Measurements from ENCODE around the gene FFAR1.

DNA sequence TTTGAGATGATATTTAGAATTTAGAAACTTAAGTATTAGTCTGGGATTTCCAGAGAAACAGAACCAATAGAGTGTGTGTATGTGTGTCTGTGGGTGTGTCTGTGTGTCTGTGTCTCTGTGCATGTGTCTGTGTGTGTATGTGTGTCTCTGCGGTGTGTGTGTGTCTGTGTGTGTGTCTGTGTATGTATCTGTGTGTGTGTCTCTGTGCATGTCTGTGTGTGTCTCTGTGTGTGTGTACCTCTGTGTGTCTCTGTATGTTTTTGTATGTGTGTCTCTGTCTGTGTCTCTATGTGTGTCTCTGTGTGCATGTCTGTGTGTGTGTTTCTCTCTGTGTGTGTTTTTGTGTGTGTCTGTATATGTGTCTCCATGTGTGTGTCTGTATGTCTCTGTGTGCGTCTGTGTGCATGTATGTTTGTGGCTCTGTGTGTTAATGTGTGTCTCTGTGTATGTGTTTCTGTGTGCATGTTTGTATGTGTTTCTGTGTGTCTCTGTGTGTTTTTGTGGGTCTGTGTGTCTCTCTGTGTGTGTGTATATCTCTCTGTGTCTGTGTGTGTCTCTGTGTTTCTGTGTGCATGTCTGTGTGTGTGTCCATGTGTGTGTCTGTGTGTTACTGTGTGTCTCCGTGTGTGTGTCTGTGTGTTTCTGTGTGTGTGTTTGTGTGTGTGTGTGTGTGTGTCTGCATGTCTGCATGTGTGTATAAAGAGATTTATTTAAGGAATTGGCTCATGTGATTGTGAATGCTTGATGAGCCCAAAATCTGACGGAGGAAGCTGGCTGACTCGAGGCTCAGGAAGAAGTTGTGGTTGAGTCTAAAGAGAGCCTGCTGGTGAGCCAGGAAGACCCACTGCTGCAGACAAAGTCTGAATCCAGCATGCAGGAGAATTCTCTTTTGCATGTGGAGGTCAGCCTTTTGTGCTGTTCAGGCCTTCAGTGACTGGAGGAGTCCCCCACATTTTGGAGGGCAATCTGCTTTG lies 45.3 kb downstream of the FFAR1 start:
- TF ChIP-seq POLR2A (IDR thresholded peaks at IDR 0.05) (no peak), CTCF (IDR thresholded peaks at IDR 0.05) (no peak)

All from uterus (tissue), 2 donors.